NCI-H2171 treated with DMSO at 0.1 percent for 48 hours (cell line): Measurements from ENCODE around the gene IQGAP3.

Source experiments
- DNase-seq: peaks from one replicate; lab custom pipeline; 2025; lab: John Stamatoyannopoulos, UW

Gene IQGAP3

GRCh38 chr1:156540955-156541354, 31.4 kb downstream of the IQGAP3 start:
- no peak for DNase-seq

DNA sequence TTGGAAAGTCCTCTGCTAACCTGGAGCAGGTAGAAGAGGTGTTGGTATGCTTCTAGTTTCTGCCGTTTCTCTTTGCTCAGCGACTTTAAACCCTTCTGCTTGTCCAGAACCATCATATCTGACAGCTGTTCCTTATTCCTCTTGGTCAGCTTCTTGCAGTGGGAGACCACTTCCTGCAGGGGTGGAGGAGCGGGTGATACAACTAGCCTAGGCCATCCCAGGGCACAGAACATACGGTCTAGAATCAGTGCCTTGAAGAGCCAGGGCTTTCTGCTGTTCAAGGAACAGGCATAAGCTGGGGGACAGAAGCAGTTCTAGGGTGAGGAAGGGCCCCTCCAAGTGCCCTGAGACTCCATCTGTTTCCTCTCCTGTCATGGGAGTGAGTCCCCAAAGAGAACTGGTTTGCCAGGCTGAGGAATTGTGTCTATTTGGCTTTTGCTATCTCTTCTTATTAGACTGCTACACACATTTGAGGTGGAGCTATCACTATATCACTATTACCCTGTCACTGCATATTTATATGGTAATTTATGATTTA, 32.5 kb downstream of the IQGAP3 start:
- no peak for DNase-seq

GRCh38 chr1:156538711-156539440, 33.5 kb downstream of the IQGAP3 start:
- no peak for DNase-seq

DNA sequence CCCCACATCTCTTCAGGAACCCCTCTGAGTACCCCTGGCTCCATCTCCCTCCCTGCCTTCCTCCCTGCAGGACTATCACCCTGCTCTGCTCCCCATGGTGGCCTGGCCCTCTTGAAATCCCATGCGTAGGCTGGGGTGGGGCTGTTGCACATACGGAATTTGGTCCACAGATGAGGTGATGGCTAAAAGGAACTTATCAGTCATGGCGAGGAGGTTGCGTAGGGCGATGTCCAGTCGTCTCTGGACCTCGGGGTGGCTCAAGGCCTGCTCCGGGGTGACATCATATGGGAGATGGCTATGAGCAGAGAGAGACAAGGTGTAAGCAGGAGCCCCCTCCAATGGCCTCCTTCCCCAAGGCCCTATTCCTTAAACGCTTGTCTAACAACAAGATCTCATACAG, 35.3 kb downstream of the IQGAP3 start:
- no peak for DNase-seq

GRCh38 chr1:156534424-156535060, 37.8 kb downstream of the IQGAP3 start:
- DNase-seq, result no peak

GRCh38 chr1:156533568-156534220, 38.7 kb downstream of the IQGAP3 start:
- no peak for DNase-seq

DNA sequence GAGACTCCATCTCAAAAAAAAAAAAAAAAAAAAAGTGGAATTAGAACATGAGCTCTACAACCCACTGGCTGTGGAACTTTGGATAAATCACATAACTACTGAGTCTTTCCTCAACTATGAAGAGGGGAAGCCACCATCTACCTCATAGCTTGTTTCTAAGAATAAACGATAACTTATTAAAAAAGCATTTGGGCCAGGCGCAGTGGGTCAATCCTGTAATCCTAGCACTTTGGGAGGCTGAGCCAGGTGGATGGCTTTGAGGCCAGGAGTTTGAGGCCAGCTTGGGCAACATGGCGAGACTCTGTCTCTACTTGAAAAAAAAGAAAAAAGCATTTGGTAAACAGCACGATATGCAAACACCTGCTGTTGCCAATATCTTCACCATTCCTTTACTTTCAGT, 40.0 kb downstream of the IQGAP3 start:
- DNase-seq, result no peak

GRCh38 chr1:156530006-156530405, 42.4 kb downstream of the IQGAP3 start:
- no peak for DNase-seq

GRCh38 chr1:156528875-156529425, 43.4 kb downstream of the IQGAP3 start:
- DNase-seq, result no peak

GRCh38 chr1:156528231-156528630, 44.1 kb downstream of the IQGAP3 start:
- DNase-seq, result no peak

DNA sequence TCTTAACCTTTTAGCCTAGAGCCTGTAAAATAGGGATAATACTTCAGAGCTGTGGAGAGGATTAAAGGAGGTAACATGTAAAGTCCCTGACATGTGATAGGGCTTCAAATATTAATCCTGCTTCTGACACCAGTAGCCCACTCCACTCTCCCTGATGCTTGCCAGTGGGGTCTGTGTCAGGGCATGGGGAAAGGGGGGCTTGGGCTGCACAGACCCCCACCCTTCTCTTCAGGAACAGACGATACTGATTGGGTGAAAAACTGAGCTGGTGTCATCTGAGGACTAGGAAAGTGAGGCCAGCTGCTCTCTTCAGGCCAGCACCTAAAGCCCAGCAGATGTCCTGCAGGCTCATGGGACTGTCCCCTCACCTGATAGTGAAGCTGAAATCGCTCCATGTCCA, 44.8 kb downstream of the IQGAP3 start:
- DNase-seq, result no peak

- no peak for DNase-seq
These were observed 46.4 kb downstream of the IQGAP3 start for GRCh38 chr1:156525856-156526489.

DNA sequence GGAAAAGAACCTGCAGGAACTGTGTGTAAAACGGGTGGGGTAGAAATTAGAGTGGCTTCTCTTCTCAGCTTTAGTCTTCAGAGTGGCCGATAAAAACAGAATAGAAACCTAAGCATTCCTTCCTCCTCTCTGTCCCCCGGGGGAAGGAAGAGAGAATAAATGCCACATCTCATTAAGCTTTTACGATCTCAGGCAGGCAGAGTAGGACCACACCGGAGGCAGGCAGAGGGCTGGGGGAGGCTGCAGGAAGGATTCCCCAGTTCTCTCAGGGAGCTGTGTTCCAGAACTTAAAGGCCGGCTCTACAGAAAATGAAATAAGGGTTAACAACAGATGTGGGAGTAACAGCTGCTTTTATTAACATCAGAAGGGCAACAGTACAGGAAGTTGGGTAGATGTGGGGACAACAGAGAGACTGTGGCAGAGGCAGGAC, 47.3 kb downstream of the IQGAP3 start:
- DNase-seq, result no peak

GRCh38 chr1:156524481-156524869, 47.9 kb downstream of the IQGAP3 start:
- DNase-seq, result no peak

- no peak for DNase-seq
These were observed 48.4 kb downstream of the IQGAP3 start for GRCh38 chr1:156523801-156524480.

DNA sequence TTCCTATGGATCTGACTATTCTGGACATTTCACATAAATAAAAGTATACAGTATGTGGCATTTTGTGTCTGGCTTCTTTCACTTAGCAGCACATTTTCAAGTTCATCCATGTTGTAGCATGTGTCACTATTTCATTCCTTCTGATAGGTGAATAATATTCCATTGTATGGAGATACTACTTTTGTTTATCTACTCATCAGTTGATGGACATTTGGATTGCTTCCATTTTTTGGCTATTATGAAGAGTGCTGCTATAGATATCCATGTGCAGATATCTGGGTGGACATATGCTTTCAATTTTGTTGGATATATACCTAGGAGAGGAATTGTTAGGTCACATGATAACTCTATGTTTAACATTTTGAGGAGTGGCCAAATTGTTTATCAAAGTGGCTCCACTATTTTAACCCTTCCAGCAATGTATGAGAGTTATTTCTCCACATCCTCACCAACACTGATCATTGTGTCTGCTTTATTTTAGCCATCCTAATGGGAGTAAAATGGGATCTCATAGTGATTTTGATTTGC, 49.9 kb downstream of the IQGAP3 start:
- no peak for DNase-seq

DNA sequence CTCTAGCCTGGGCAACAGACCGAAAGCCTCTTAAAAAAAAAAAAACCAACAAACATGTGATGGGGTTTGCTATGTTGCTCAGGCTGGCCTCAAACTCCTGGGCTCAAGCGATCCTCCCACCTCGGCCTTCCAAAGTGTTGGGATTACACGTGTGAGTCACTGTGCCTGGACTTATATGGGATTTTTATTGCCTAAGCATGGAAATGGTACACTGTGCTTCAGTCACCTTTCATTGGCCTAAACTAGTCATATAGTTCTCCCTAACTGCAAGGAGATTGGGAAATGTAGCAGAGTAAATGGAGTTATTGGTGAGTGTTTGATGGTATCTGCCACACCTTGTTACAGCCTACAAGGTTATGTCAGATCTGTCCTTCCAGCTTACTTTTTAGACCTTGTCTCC, 54.6 kb downstream of the IQGAP3 start:
- no peak for DNase-seq

- peak; percentile 29 for DNase-seq
These were observed 55.5 kb downstream of the IQGAP3 start for GRCh38 chr1:156516821-156517220.

- no peak for DNase-seq
These were observed 56.4 kb downstream of the IQGAP3 start for GRCh38 chr1:156515956-156516355.

DNA sequence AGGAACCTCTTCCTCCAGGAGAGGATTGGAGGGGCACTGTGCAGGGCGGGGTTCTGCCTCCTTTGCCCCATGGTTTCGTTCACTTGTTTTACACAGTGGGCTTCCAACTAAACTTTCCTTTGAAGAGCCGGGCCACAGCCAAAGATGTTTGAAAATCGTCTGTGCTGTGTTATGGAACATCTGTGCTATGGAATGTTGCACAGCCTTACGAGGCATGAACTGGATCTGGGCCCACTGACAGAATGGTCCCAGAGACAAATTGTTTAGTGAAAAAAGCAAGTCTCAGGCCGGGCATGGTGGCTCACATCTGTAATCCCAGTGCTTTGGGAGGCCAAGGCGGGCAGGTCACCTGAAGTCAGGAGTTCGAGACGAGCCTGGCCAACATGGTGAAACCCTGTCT, 59.2 kb downstream of the IQGAP3 start:
- DNase-seq, result no peak

GRCh38 chr1:156511644-156512043, 60.7 kb downstream of the IQGAP3 start:
- no peak for DNase-seq
